DLD1 (cell line): Measurements from ENCODE around the gene SKI.

Source experiments
- in situ Hi-C: cut with HindIII; loops from 2 replicates; pipeline ENCODE4 v1.10.0; 2017; ENCODE audit warnings: low sequenced_read_pairs

Gene SKI

GRCh38 chr1:2271211-2271721 is 43.1 kb downstream of the SKI start:
- in situ Hi-C loops = loop anchor here (10.0 kb wide), 1 partner anchor 76 kb away; the partner anchor contains the start of gene FAAP20

GRCh38 chr1:2271841-2272655 is 43.9 kb downstream of the SKI start:
- in situ Hi-C loops = loop anchor here (10.0 kb wide), 1 partner anchor 77 kb away; the partner anchor contains the start of gene FAAP20

DNA sequence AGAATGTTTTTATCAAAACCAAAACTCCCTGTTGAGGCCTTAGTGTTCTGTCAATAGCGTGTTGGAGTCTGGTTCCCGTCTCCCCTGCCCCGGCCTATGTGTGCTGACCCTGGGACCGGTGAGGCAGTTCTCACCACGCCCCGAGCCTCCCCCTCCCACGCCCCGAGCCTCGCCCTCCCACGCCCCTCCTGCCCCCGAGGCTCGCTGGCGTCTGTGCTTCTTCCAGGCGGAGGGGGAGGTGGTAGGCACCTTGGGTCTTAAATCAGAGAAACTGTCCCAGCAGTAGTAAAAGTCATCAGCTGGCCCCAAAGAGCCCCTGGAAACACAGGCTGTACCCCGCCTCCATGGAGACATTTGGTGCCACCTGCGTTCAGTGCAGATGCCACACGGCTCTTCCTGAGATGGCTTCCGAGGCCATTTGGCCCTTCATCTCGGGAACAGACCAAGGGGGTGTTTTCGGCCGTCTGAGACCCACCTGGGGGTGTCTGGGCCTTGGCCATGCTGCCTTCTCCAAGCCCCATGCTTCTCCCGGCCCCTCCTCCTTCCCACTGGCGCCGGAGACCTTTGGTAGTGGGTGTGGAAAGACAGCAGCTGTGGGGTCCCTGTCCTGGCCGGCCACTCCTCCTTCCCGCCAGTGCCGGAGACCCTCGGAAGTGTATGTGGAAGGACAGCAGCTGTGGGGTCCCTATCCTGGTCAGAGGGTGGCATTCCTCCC is 44.7 kb downstream of the SKI start:
- in situ Hi-C loops = loop anchor here (10.0 kb wide), 1 partner anchor 78 kb away; the partner anchor contains the start of gene FAAP20

DNA sequence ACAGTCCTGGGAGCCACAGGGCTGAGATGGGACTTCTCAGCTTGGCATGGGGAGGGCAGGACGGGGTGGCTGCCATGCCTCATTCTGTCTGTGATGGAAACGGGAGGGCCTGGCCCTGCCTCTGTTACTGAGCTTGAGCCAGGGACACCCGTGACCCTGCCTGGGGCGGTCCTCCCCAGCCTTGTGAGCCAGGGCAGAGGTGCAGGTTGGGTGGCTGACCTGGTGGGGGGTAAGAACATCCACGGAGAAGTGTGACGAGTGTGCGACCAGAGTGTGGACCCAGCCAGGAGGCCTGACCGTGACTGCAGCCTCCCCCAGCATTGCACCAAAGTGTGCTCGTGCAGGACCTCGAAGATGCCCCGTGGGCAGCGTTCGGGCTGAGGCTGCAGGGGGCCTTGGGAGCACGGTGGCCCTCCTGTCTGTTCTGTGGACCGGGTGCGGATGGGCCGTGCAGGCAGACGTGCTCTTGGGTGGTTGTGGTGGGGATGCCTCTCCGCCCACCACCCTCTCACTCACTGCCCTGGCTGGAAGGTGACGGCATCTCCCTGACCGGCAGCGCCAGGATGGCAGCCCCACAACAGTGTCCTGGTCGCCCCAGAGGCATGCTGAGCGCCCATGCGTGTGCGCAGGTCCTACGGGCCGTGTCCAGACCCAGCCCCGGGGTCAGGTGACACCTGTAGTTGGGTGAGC is 45.4 kb downstream of the SKI start:
- in situ Hi-C loops = loop anchor here (10.0 kb wide), 1 partner anchor 79 kb away; the partner anchor contains the start of gene FAAP20

- in situ Hi-C loops = loop anchor here (10.0 kb wide), 1 partner anchor 80 kb away; the partner anchor contains the start of gene FAAP20
Measured at GRCh38 chr1:2274231-2274928, 46.3 kb downstream of the SKI start.

GRCh38 chr1:2274929-2275475 is 46.9 kb downstream of the SKI start:
- in situ Hi-C loops = loop anchor here (10.0 kb wide), 1 partner anchor 80 kb away; the partner anchor contains the start of gene FAAP20

- in situ Hi-C loops = loop anchor here (10.0 kb wide), 1 partner anchor 81 kb away; the partner anchor contains the start of gene FAAP20
Measured at GRCh38 chr1:2275796-2276536, 47.8 kb downstream of the SKI start.

DNA sequence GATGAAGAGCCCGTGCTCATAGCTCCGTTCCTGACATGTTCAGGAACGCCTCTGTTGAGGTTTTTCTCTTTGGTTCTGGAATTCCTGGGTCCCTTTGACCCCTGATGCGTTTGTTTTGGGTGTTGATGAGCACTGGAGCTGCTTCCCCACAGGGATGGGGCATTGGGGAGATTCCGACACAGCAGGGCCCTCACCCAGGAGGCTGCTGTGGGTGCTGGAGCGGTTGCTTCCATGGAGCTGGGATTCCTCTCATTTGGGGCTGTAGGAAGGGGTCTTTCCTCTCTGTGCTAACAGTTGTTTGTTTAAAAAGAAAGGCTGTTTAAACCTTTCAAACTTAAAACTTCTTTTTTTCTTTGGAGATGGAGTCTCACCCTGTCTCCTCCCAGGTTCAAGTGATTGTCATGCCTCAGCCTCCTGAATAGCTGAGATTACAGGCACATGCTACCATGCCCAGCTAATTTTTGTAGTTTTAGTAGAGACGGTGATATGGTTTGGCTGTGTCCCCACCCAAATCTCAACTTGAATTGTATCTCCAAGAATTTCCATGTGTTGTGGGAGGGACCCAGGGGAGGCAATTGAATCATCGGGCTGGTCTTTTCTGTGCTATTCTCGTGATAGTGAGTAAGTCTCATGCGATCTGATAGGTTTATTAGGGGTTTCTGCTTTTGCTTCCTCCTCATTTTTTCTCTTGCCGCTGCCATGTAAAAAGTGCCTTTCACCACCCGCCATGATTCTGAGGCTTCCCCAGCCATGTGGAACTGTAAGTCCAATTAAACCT is 48.9 kb downstream of the SKI start:
- in situ Hi-C loops = loop anchor here (10.0 kb wide), 1 partner anchor 82 kb away; the partner anchor contains the start of gene FAAP20

DNA sequence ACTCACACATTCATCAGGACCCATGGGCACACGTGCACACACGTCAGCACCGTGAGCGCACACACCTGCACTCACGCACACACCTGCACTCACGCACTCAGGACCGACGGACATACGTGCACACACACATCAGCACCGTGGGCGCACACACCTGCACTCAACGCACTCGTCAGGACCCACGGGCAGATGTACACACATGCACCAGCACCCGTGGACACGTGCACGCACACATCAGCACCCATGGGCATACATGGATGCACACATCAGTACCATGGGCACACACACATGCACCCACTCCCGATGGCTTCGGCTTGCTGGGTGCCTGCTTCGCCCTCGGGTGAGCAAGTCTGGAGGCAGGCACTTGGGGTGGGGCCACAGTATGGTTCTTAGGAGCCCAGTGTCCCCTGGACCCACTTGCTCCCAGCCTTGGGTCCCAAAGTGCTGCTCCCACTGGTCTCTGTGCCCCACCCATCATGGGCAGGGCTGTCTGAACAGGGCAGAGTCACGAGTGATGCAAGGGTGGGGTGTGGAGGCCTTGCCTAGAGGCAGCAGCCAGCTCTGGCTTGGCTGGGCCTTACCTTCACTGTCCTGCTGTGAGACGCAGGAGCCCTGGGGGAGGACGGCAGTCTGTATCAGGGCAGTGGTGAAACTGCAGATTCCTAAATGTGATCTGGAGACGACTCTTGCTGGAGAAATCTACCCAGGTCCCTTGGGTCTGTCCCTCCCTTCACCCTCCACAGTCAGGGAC is 49.8 kb downstream of the SKI start:
- in situ Hi-C loops = loop anchor here (10.0 kb wide), 1 partner anchor 83 kb away; the partner anchor contains the start of gene FAAP20

GRCh38 chr1:2278591-2279209 is 50.6 kb downstream of the SKI start:
- in situ Hi-C loops = loop anchor here (10.0 kb wide), 1 partner anchor 84 kb away; the partner anchor contains the start of gene FAAP20

- in situ Hi-C loops = loop anchor here (10.0 kb wide), 1 partner anchor 84 kb away; the partner anchor contains the start of gene FAAP20
Measured at GRCh38 chr1:2279210-2279639, 51.1 kb downstream of the SKI start.

DNA sequence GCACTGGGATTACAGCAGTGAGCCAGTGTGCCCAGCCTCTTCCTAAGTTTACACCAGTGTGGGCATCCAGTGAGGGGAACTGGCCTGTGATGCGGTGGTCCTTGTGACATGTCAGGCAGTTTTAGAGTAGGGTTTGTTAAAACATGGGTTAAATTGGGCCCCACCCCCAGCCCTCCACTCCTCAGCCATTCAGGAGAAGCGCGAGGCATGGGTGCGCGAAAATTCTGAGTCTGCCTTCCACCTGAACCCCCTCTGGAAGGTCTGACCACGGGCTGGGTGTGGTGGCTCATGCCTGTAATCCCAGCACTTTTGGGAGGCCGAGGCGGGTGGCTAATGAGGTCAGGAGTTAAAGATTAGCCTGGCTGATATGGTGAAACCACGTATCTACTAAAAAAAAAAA is 51.7 kb downstream of the SKI start:
- in situ Hi-C loops = loop anchor here (10.0 kb wide), 1 partner anchor 85 kb away; the partner anchor contains the start of gene FAAP20

DNA sequence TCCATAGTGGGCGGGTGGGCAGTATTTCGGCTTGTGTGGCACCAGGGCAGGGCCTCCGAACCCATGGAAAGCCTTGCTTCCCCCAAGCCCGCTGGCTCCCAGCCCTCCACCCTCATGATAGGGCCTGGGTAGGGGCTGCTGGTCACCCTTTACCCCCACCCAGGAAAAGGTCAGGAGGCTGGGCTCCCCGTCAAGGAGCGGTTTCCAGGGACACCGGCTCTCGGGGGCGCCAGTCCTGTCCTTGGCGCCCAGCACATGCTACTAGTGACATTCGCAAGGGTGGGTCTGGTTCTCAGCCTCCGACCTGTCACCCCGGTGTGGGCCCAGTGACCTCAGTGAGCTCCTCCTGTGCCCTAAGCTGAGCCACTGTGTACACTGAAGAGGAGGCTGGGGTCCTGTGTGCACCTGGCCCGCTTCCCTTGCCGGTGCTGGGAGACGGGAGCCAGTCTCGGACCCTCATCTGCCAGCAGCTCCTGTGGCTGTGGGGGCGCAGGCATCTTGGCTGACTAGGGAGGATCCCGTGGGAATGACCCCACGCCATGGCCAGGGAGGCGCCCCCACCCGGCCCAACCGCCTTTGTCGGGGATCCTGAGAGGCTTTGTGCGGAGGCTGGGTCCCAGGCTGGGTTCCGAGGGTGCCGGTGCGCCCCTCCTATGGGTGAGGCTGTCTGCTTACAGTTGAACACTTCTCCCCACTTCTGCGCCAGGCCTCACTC is 54.6 kb downstream of the SKI start:
- in situ Hi-C loops = no loop called here

- in situ Hi-C loops = no loop called here
Measured at GRCh38 chr1:2283371-2283990, 55.4 kb downstream of the SKI start.

- in situ Hi-C loops = no loop called here
Measured at GRCh38 chr1:2283991-2284895, 56.1 kb downstream of the SKI start.
